Gastroesophageal sphincter (tissue), 4 donors: Measurements from ENCODE around the gene EFNA4. TPM values are rescaled to one million over a fixed set of nuclear protein-coding genes. Genes with fewer than 3 reads are reported as not detected.

Experiments
- ATAC-seq: fragments of 150-250 bp; one replicate; pipeline ENCODE4 v1.9.1; 2016; ENCODE audit warnings: mild to moderate bottlenecking, moderate library complexity
- H3K27ac ChIP-seq, 4 donors: fragments of 200-600 bp; sonication (generic) in 3 of 4; 1 replicate in 3 of 4; 2 replicates in 1 of 4; pipeline ENCODE4 v1.5.1; 2016 to 2019
- H3K27me3 ChIP-seq: fragments of 200-600 bp; sonication (generic); one replicate; pipeline ENCODE4 v1.5.1; 2019
- H3K36me3 ChIP-seq, 2 donors: fragments of 200-600 bp; sonication (generic); one replicate each; pipeline ENCODE4 v1.5.1; 2019; ENCODE audit warnings: control low read depth in 1 of 2
- H3K4me1 ChIP-seq, 3 donors: fragments of 200-600 bp; sonication (generic); 1 replicate in 2 of 3; 2 replicates in 1 of 3; pipeline ENCODE4 v1.5.1; 2016 to 2019; ENCODE audit warnings: control low read depth in 2 of 3
- H3K4me3 ChIP-seq, 2 donors: fragments of 200-600 bp; sonication (generic); one replicate each; pipeline ENCODE4 v1.5.1; 2019; ENCODE audit warnings: mild to moderate bottlenecking in 1 of 2, moderate library complexity in 1 of 2
- H3K9me3 ChIP-seq, 3 donors: fragments of 200-600 bp; sonication (generic); one replicate each; pipeline ENCODE4 v1.5.1; 2017 to 2019; ENCODE audit warnings: control low read depth in 2 of 3
- EP300 ChIP-seq: sonication (generic); formaldehyde crosslinking; IDR thresholded peaks from one replicate; pipeline ENCODE4 v1.6.1; 2017; ENCODE audit warnings: antibody characterized with exemption, mild to moderate bottlenecking
- POLR2A ChIP-seq, 2 donors: fragments of 450-650 bp; IDR thresholded peaks; one replicate each; pipeline ENCODE4 v1.6.1; 2017; ENCODE audit warnings: antibody characterized with exemption in 2 of 2, mild to moderate bottlenecking in 2 of 2, moderate library complexity in 1 of 2
- POLR2AphosphoS5 ChIP-seq: sonication (generic); formaldehyde crosslinking; IDR thresholded peaks from one replicate; pipeline ENCODE4 v1.6.1; 2017; ENCODE audit warnings: antibody characterized with exemption
- WGBS, 2 donors: methylation state at CpG; one replicate each; pipeline ENCODE4 v1.1.5; 2018; ENCODE audit warnings: low coverage in 1 of 2; 5-methylcytosine and 5-hydroxymethylcytosine counted together
- total RNA-seq, 4 donors: library from RNA; depleted of rRNA; stranded (reverse); fragments of >200 nt; gene quantifications; one replicate each; pipeline ENCODE4 v1.1.0, GENCODE V29; 2016
- TF ChIP-seq, protein P1 (sequence below), 4 experiments: fragments of 200-600 bp in 2 of 4; fragments of 450-650 bp in 2 of 4; sonication (generic) in 1 of 4; IDR thresholded peaks; one replicate each; pipeline ENCODE4 v1.5.1; 2017 to 2019; ENCODE audit warnings: antibody characterized with exemption in 4 of 4, mild to moderate bottlenecking in 2 of 4, moderate library complexity in 2 of 4

The EFNA4 gene
- total RNA-seq, 4 donors from 2014 or later, result 0.81 to 5.8 (median 2.3) TPM

GRCh38 chr1:155051777-155052398, 11.7 kb upstream of the EFNA4 start:
- ATAC-seq, result peak; percentile 45
- peak overlapping the region; percentile 62 to 65 for H3K4me3 ChIP-seq
- TF ChIP-seq POLR2AphosphoS5, result peak; percentile 7
- TF ChIP-seq EP300, result no peak
- TF ChIP-seq POLR2A (IDR thresholded peaks at IDR 0.05), result no peak
- TF ChIP-seq, protein P1, sequence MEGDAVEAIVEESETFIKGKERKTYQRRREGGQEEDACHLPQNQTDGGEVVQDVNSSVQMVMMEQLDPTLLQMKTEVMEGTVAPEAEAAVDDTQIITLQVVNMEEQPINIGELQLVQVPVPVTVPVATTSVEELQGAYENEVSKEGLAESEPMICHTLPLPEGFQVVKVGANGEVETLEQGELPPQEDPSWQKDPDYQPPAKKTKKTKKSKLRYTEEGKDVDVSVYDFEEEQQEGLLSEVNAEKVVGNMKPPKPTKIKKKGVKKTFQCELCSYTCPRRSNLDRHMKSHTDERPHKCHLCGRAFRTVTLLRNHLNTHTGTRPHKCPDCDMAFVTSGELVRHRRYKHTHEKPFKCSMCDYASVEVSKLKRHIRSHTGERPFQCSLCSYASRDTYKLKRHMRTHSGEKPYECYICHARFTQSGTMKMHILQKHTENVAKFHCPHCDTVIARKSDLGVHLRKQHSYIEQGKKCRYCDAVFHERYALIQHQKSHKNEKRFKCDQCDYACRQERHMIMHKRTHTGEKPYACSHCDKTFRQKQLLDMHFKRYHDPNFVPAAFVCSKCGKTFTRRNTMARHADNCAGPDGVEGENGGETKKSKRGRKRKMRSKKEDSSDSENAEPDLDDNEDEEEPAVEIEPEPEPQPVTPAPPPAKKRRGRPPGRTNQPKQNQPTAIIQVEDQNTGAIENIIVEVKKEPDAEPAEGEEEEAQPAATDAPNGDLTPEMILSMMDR (IDR thresholded peaks at IDR 0.05), result peak in 1 of 4 experiments; percentile 1
- H3K36me3 ChIP-seq, result peaks cover 0 to 35% of the 10 kb centered on the region in 2 donors
- no peaks in the 10 kb centered on the region for H3K9me3 ChIP-seq
- peaks cover 0 to 48% (median 17%) of the 10 kb centered on the region in 3 donors for H3K4me1 ChIP-seq
- H3K27ac ChIP-seq, result peak overlapping the region; percentile 69 to 96 (median 90)
- no peaks in the 10 kb centered on the region for H3K27me3 ChIP-seq
- WGBS, 2 donors, result 0 to 4% methylated on average over 5 to 6 of the region's 27 CpGs

- H3K4me1 ChIP-seq, result peaks cover 0 to 48% (median 17%) of the 10 kb centered on the region in 3 donors
- H3K4me3 ChIP-seq, result peak overlapping the region; percentile 62 to 65
- peaks cover 0 to 43% of the 10 kb centered on the region in 2 donors for H3K36me3 ChIP-seq
- no peaks in the 10 kb centered on the region for H3K9me3 ChIP-seq
- 28 to 43% methylated on average over 4 of the region's 12 CpGs for WGBS, 2 donors
- peak overlapping the region in 3 of 4 donors; percentile 87 to 96 (median 94) for H3K27ac ChIP-seq
- no peak for ATAC-seq
- TF ChIP-seq POLR2A (IDR thresholded peaks at IDR 0.05) (no peak), POLR2AphosphoS5 (no peak), EP300 (no peak)
- TF ChIP-seq, protein P1 (IDR thresholded peaks at IDR 0.05), result peak in 2 of 4 experiments; percentile 22 to 27
- H3K27me3 ChIP-seq, result no peaks in the 10 kb centered on the region
Measured at GRCh38 chr1:155052439-155053395, 10.8 kb upstream of the EFNA4 start.

DNA sequence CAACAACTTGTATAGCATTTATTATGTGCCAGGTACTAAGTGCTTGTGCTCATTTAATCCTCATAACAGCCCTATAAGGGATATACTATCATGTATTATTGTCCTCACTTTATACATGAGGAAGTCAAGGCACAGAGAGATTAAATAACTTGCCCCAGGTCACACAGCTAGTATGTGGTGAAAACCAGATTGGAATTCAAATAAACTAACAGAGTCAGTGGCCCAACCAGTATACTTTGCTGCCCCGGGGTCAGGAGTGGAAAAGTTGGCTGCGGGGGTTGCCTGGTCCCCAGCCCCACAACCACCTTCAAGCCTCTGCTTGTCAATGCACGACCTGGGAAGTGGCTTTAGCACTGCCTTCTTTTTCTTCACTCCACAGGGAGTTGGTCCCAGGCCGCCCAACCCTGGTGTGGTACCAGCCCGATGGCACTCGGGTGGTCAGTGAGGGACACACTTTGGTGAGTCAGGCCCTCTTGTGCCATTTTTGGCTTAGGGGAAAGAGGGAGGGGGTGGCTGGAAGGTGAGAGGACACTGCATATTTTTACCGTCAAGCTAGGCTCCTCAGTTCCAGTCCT, 9.9 kb upstream of the EFNA4 start:
- H3K27ac ChIP-seq, result peak overlapping the region in 2 of 4 donors; percentile 29 to 87
- peaks cover 0 to 52% of the 10 kb centered on the region in 2 donors for H3K36me3 ChIP-seq
- 100% methylated on average over 1 of the region's 7 CpGs; no CpG with 5 or more reads in 1 of the 2 donors for WGBS, 2 donors
- ATAC-seq, result no peak
- H3K4me1 ChIP-seq, result peaks cover 0 to 48% (median 17%) of the 10 kb centered on the region in 3 donors
- TF ChIP-seq POLR2A (IDR thresholded peaks at IDR 0.05) (no peak), EP300 (no peak), POLR2AphosphoS5 (no peak)
- TF ChIP-seq, protein P1 (IDR thresholded peaks at IDR 0.05), result no peak
- H3K9me3 ChIP-seq, result no peaks in the 10 kb centered on the region
- no peaks in the 10 kb centered on the region for H3K27me3 ChIP-seq
- no peak overlapping the region for H3K4me3 ChIP-seq

GRCh38 chr1:155057104-155057503, 6.4 kb upstream of the EFNA4 start:
- no peaks in the 10 kb centered on the region for H3K9me3 ChIP-seq
- TF ChIP-seq, protein P1 (IDR thresholded peaks at IDR 0.05), result no peak
- no peak for TF ChIP-seq POLR2AphosphoS5
- no peak for TF ChIP-seq POLR2A (IDR thresholded peaks at IDR 0.05)
- no peak for TF ChIP-seq EP300
- ATAC-seq, result no peak
- no peak overlapping the region for H3K27ac ChIP-seq
- no peaks in the 10 kb centered on the region for H3K27me3 ChIP-seq
- H3K4me3 ChIP-seq, result no peak overlapping the region
- peaks cover 0 to 40% (median 22%) of the 10 kb centered on the region in 3 donors for H3K4me1 ChIP-seq
- WGBS, 2 donors, result 94% methylated on average over 5 of the region's 8 CpGs; no CpG with 5 or more reads in 1 of the 2 donors
- H3K36me3 ChIP-seq, result peaks cover 0 to 87% of the 10 kb centered on the region in 2 donors
